Measurements from ENCODE around the gene AHI1.

Gene AHI1

DNA sequence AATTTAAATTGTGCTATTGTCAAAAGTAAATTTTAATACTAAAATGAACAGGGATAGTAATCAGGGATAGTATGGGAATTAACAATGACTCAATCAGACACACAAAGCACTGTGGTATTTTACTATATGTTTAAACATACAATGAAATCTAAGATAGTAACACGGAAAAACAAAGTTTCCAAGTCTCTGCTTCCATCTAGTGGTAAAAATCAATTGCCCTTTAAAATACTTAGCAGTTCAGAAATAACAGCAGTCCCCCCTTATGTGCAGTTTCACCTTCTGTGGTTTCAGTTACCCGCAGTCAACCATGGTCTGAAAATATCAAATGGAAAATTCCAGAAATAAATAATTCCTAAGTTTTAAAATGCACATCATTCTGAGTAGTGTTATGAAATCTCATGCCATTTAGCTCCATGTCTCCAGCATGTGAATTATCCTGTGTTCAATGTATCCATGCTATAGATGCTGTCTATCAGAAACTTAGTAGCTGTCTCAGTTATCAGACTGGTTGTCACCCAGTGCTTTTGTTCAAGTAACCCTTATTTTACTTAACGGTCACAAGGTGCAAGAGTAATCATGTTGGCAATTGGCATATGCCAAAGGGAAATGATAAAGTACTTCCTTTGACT lies 58.5 kb downstream of the AHI1 start:
- H3K4me3 ChIP-seq (ENCODE audit: low read depth, low read length), result no peak overlapping the region
- DNase-seq (ENCODE audit: low read depth), result peak; percentile 53
- TF ChIP-seq, protein P1, sequence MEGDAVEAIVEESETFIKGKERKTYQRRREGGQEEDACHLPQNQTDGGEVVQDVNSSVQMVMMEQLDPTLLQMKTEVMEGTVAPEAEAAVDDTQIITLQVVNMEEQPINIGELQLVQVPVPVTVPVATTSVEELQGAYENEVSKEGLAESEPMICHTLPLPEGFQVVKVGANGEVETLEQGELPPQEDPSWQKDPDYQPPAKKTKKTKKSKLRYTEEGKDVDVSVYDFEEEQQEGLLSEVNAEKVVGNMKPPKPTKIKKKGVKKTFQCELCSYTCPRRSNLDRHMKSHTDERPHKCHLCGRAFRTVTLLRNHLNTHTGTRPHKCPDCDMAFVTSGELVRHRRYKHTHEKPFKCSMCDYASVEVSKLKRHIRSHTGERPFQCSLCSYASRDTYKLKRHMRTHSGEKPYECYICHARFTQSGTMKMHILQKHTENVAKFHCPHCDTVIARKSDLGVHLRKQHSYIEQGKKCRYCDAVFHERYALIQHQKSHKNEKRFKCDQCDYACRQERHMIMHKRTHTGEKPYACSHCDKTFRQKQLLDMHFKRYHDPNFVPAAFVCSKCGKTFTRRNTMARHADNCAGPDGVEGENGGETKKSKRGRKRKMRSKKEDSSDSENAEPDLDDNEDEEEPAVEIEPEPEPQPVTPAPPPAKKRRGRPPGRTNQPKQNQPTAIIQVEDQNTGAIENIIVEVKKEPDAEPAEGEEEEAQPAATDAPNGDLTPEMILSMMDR (conservative IDR thresholded peaks at IDR 0.05; ENCODE audit: low read depth, low read length), result peak; percentile 62

DNA sequence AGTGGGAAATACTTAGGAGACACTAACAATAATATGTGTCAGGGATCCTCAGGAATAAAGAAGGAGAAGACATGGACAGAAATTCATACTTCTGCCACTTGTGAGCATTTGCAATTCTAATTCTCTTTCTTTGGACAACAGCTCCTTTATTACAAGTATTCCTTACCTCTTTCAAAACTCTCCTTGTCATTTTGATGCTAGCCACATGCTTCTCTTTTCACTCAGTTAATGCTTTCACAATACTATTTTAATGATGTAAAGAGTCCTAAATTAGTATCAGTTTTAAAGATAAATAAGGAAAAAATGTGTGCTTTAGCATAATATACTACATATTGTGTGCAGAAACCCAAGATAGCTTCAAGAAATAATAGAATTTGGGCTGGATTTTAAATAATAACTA lies 62.5 kb downstream of the AHI1 start:
- no peak overlapping the region for H3K4me3 ChIP-seq (ENCODE audit: low read depth, low read length)
- TF ChIP-seq, protein P1 (conservative IDR thresholded peaks at IDR 0.05; ENCODE audit: low read depth, low read length), result no peak
- DNase-seq (ENCODE audit: low read depth), result no peak

DNA sequence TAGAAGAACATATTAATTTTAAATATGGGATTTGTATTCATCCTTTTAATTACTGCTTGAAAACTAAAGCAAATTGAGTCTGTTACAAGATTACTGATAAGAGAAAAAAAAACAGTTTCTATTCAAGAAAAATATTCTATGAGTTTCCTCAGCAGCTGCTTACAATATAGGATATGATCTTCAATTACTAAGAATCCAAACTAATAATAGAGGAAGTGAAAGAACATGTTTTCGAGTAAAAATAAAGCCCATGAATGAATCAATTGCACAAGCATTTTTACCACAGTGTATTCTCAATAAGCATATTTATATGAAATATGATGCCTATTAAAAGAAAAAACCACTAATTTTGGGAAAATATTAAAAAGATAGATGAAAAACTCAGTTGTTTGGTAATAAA lies 63.4 kb downstream of the AHI1 start:
- TF ChIP-seq, protein P1 (conservative IDR thresholded peaks at IDR 0.05; ENCODE audit: low read depth, low read length), result no peak
- no peak for DNase-seq (ENCODE audit: low read depth)
- no peak overlapping the region for H3K4me3 ChIP-seq (ENCODE audit: low read depth, low read length)

DNA sequence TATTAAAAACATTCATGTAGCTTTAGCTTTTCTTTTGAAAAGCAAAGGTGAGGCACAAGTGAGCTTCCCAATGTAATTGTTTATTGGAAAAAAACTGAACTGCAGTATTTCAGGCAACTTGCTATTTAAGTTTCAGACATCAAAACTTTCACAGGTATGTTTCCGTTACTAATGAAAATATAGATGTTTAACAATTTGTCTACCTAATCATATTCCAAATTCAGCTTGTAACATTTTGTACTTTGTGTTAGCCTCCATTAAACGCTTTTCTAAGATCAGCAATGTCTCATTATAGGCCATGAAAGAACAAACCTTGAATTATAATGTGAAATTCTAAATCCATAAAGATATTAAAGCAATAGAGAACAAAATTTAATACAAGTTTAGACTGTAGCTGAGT lies 69.5 kb downstream of the AHI1 start:
- TF ChIP-seq, protein P1 (conservative IDR thresholded peaks at IDR 0.05; ENCODE audit: low read depth, low read length), result no peak
- H3K4me3 ChIP-seq (ENCODE audit: low read depth, low read length), result no peak overlapping the region
- DNase-seq (ENCODE audit: low read depth), result no peak

DNA sequence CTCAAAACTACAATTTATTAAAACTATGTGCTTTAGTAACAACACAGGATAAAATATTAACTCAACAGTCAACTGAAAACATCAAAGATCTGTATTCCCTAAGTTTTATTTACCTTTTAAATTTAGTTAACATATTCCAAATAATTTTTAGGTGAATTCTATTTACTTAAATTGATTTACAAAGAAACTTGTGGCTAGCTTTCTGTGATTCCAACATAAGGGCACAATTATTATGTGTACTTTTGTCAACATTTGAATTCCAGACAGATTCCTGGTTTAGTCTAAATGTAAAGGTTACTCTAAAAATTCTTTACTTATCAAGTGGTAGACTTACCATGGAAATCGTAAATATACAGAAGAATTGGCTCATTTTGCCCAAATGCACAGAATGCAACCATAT lies 70.7 kb downstream of the AHI1 start:
- DNase-seq (ENCODE audit: low read depth), result no peak
- H3K4me3 ChIP-seq (ENCODE audit: low read depth, low read length), result no peak overlapping the region
- TF ChIP-seq, protein P1 (conservative IDR thresholded peaks at IDR 0.05; ENCODE audit: low read depth, low read length), result no peak

DNA sequence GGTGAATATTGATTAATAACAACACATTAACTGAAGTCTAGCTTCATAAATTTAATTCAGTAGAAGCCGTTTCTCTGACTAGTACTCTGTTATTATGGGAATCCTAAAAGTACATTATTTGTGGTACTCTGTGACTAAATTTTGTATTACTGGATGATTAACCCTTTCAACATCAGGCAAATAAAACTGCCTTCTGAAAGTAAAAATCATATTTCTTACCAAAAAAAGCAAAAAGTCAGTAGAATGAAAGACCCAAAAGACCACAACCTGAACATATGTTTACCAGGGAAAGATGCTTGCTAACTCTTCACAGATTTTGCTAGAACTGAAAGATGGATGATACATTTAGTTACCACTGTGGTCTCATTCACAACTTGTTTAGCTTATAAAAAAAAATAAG lies 73.2 kb downstream of the AHI1 start:
- no peak overlapping the region for H3K4me3 ChIP-seq (ENCODE audit: low read depth, low read length)
- no peak for DNase-seq (ENCODE audit: low read depth)
- TF ChIP-seq, protein P1 (conservative IDR thresholded peaks at IDR 0.05; ENCODE audit: low read depth, low read length), result no peak

DNA sequence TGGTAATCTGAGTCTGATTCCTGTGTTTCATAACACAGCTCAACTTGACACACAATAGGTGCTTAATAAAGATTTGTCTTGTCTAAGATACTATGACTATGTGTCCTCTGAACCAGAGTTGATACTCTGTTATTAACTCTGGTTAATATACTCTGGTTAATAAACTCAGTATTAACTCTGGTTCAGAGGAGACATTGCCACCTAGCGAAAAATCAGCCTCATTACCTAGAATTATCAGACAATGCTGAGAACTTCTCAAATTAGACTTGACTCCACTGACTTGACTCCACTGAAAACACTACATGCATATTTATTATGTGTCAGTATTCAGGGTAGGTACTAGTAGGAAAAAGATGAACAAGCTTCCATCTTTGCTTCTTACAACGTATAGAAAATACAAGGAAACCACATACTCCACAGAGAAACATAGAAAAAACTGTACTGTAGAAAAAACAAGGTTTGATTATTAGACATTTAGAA lies 73.9 kb downstream of the AHI1 start:
- DNase-seq (ENCODE audit: low read depth), result peak; percentile 80
- TF ChIP-seq, protein P1 (conservative IDR thresholded peaks at IDR 0.05; ENCODE audit: low read depth, low read length), result peak; percentile 70
- H3K4me3 ChIP-seq (ENCODE audit: low read depth, low read length), result no peak overlapping the region

All from choroid plexus epithelial cell (primary cell).